ENCODE results near the gene IFNA13.

Gene IFNA13

GRCh38 chr9:21357479-21358460 is 10.1 kb downstream of the IFNA13 start:
- no peak for DNase-seq

- DNase-seq = no peak
Measured at GRCh38 chr9:21350787-21351186, 17.1 kb downstream of the IFNA13 start, which contains the start of gene IFNA6. TSS of gene IFNA6 (minus strand) at chr9:21350887. CDS start at chr9:21350887, 0 bp downstream.

DNA sequence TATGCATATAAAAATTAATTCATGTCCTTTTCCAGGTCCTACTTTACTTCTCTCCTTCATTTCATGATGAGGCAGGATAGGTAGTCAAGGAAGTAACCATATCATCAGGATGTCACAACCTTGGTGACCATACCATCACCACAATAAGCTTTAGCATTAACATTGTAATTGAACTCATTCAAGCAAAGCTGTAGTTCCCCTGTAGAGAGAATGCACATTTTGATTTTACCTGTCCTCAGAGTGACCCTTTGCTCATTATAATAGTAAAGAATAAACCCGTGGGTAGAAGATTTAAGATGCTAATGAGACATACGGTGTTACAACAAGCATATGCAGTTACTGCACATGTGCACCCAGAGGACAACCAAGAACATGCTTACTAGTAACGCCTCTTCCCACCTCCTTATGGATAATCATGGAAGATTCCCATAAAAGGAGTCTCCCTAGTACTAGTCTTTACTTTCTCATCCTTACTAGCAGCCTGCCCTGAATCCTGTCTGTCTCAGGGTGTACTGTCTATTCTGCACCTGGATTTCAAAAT is 19.4 kb downstream of the IFNA13 start:
- no peak for DNase-seq

GRCh38 chr9:21340735-21341134 is 27.1 kb downstream of the IFNA13 start:
- no peak for DNase-seq

DNA sequence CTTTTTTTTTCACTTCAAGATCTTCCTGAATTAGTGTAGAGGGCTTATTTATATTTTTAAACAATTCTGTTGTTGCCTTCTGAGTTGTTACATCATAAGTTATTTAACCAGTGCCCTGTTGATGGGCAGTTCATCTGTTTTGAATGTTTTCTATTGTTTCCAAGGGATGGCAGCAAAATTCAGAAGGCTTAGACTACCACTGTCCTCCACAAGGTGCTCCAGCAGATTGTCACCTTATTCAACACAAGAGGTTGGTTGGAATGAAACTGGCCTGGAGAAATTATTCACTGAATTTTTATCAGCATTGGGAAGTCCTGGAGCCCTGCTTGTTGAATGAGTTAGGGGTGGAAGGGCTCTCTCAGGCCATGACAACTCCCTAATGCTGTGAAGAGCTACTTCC is 31.4 kb downstream of the IFNA13 start:
- DNase-seq = no peak

DNA sequence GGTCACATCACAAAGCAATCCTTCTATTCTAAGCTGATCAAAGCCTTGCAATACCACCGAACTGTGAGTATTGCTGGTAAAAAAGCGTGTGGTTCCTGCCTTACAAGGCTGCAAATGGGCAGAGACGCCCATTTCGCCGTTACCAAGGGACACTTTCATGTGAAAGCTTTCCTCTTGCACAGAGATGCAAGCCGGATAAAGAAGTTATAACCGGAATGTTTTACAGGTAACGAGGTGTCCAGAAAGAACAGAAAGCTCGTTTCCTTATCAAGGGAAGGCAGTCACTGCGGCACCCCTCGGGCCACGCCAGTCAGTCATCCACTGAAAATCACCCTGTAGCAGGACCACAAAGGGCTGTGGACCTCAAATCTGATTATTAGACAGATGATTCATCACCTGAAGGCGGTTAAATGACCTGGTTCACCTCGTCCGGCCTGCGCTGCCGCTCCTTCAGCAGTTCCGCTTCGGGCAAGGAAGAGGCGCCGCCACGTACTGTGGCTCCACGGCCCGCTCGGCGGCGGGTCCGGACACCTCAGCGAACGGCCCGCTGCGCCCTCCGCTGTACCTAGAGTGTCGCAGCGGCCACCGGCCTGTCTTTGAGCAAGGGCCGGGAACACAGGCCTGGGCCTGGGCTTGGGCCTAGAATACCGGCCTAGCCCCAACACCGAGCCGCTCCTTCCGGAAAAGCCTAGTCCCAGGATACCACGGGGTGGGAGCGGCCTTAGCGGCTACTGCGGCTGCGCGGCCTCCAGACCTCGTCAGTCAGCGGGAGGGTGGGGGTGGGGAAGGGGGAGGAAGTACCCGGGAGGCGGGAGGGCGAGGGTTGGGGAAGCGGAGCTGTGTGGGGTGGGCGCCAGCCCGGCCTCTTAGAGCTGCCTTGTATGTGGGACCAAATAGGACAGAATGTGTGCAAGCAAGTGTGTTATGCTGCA is 32.9 kb downstream of the IFNA13 start, which contains the start of gene KLHL9:
KLHL9 (minus strand) TSS at position 704 of the 932 bp plus-strand sequence; CDS start at position 159, 545 bp downstream.
- peak; percentile 72 for DNase-seq

DNA sequence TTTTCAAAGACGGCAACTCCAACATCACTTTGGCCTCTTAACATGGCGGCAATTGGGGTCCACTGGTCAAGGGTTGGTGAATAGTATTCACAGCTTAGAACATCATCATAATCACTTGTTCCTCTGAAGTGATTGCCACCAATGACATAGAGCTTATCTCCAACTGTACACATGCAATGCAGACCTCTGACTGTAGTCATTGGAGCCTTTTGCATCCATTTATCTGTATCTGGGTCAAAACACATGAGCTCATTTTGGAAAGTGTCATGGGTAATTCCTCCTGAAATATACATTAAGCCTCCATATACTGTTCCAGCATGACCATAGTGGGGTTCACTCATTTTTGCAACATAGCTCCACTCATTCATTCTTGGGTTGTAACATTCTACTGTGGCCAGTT is 34.6 kb downstream of the IFNA13 start:
- DNase-seq = no peak

DNA sequence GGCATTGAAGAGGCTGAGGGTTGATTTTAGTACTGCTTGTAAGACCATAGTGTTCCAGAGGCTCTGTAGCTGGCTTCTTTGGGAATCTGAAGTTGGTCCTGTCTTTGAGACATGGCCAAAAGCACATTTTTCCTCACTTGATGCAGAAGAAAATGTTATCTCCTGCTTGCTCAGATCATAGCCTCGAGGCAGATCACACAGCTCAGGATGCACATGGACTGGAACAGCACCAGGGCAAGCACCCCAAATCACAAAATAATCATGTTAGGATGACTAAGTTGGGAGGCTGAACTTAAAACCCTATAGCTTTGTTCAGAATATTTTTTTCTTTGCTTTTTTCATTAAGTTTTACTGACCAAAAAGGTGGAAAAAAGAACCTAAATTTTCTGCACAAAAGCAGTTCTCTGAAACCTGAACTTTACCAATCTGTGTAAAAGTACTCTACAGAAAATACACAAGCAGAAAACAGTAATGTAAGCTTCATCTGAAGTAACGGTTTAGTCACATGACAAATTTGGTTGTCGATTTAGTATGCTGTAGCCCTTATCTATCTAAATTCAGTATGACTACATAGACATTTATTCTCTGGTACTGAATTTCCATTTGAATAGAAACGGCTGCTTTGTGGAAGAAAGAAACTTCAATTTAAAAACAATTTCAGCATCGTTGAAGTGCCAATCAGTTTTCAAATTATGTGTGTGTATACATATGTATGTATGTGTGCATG is 36.0 kb downstream of the IFNA13 start:
- no peak for DNase-seq

DNA sequence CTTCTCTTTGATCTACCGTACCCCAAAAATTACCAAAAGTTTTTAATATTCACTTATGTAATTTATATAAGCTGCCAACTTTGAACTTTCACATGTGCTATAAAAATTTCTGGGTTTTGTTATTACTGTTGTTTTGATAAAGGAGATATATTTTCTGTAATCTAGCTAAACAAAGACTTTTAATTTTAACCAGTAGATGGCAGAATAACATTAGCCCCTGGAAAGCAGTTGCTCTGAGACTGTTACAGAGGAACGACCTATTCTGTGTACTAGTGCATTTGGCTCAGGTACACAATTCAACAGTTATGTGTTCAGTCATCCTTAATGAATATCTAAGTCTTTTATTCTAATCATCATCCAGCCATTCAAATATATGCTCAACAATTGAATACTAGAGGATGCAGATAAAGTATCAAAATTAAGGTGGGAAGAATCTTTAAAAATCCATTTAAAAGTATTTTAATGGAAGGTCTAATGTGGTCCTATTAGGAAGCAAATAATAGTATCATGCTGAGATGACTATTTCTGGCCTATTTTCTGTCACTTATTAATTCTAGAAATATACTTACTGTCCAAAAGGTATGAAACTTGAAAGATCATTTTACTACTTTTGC is 41.2 kb downstream of the IFNA13 start:
- DNase-seq = no peak

DNA sequence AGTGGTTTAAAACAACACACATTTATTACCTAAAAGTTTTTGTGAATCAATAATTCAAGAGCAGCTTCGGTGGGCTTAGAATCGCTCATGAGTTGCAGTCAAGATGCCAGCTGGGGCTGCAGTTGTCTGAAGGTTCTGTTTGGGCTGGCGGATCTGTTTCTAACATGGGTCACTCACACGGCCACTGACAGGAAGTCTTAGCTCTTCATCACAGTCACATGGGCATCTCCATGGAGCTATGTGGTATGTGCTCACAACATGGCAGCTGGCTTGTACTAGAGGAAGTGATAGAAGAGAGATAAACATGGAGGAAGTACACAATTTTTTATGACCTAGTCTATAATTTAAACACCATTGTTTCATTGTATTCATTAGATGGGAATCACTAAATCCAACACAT is 43.8 kb downstream of the IFNA13 start:
- DNase-seq = no peak

GRCh38 chr9:21322911-21323461 is 44.9 kb downstream of the IFNA13 start:
- DNase-seq = no peak

- no peak for DNase-seq
Measured at GRCh38 chr9:21320465-21320864, 47.4 kb downstream of the IFNA13 start.

- DNase-seq = no peak
Measured at GRCh38 chr9:21317956-21318923, 49.6 kb downstream of the IFNA13 start.

Data from NCI-H1048 (cell line).